Measurements from ENCODE around the gene GRIP2.
A peak's percentile ranks its signal among the peaks of the same experiment; 100 is the strongest.

DNA sequence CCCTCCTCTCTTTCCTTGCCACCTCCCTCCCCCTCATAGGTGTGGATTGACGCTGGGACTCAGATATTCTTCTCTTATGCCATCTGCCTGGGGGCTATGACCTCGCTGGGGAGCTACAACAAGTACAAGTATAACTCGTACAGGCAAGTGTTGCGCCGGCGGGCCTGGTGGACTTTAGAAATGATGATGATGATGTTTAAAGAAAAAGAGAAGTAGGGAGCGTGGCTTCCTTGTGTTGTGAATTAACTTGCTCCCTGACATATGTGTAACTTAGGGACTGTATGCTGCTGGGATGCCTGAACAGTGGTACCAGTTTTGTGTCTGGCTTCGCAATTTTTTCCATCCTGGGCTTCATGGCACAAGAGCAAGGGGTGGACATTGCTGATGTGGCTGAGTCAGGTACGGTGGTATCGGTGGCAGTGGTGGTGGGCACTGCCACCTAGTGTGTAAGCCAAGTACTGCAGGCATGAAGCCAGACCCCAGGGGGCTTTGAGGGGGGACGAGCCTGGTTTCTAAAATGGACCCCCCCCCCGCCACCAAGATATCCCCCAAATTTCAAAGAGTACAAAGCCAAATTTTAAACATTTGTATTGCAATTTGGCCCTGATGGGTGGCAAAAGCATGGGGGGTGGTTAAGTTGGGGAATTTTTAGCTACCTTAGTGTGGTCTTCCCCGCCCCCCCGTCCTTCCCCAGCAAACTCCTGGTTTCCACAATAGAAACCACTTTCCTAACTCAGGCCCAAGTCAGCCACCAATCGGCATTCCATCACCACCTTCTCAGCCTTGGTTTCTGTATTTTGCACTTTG, 72.1 kb downstream of the GRIP2 start:
- peak in 2 of 3 donors; percentile 33 to 43 for TF ChIP-seq POLR2AphosphoS5 (IDR thresholded peaks at IDR 0.05)
- TF ChIP-seq, protein P1, sequence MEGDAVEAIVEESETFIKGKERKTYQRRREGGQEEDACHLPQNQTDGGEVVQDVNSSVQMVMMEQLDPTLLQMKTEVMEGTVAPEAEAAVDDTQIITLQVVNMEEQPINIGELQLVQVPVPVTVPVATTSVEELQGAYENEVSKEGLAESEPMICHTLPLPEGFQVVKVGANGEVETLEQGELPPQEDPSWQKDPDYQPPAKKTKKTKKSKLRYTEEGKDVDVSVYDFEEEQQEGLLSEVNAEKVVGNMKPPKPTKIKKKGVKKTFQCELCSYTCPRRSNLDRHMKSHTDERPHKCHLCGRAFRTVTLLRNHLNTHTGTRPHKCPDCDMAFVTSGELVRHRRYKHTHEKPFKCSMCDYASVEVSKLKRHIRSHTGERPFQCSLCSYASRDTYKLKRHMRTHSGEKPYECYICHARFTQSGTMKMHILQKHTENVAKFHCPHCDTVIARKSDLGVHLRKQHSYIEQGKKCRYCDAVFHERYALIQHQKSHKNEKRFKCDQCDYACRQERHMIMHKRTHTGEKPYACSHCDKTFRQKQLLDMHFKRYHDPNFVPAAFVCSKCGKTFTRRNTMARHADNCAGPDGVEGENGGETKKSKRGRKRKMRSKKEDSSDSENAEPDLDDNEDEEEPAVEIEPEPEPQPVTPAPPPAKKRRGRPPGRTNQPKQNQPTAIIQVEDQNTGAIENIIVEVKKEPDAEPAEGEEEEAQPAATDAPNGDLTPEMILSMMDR (IDR thresholded peaks at IDR 0.05 in 8 of 11, conservative IDR thresholded peaks at IDR 0.05 in 3 of 11): peak; percentile 77 to 91 (median 86)
- TF ChIP-seq POLR2A (IDR thresholded peaks at IDR 0.05): no peak

Measured in spleen (tissue), 7 donors.